GM12864 (cell line): ENCODE measurements around the gene ICAM3.

Experiments used
- DNase-seq: peaks from one replicate; pipeline ENCODE4 v3.0.0-alpha.2; 2011; ENCODE audit warnings: low read depth
- H3K4me3 ChIP-seq: 2 replicates; pipeline ENCODE4 v1.5.1; 2011; ENCODE audit warnings: mild to moderate bottlenecking, low read depth, low read length, control low read depth
- CTCF ChIP-seq: IDR thresholded peaks from 2 replicates; pipeline ENCODE4 v1.5.1; 2011; ENCODE audit warnings: low read depth, mild to moderate bottlenecking, moderate library complexity, low read length, control low read depth, inconsistent platforms; ENCODE audit errors: missing control alignments

Gene ICAM3

GRCh38 chr19:10362259-10362658 is 22.8 kb upstream of the ICAM3 start:
- no peak for TF ChIP-seq CTCF
- H3K4me3 ChIP-seq = no peak overlapping the region
- no peak for DNase-seq

GRCh38 chr19:10361569-10362011 is 22.2 kb upstream of the ICAM3 start:
- no peak overlapping the region for H3K4me3 ChIP-seq
- no peak for TF ChIP-seq CTCF
- no peak for DNase-seq

GRCh38 chr19:10356431-10356830 is 17.0 kb upstream of the ICAM3 start:
- no peak overlapping the region for H3K4me3 ChIP-seq
- DNase-seq = no peak
- TF ChIP-seq CTCF = no peak

- H3K4me3 ChIP-seq = no peak overlapping the region
- DNase-seq = no peak
- TF ChIP-seq CTCF = no peak
Observed at GRCh38 chr19:10353793-10354391, 14.5 kb upstream of the ICAM3 start.

- no peak for TF ChIP-seq CTCF
- DNase-seq = no peak
- no peak overlapping the region for H3K4me3 ChIP-seq
Observed at GRCh38 chr19:10352764-10353671, 13.6 kb upstream of the ICAM3 start.

- H3K4me3 ChIP-seq = no peak overlapping the region
- no peak for TF ChIP-seq CTCF
- no peak for DNase-seq
Observed at GRCh38 chr19:10346509-10346908, 7.1 kb upstream of the ICAM3 start.
